Suppressor macrophage treated with lipopolysaccharide for 1 hour (primary cell): ENCODE measurements around the gene ZDHHC24.
"Not testable (repeated sequence)": the region's sequence is repeated elsewhere in the genome, so short reads cannot be mapped to it uniquely, and the experiment has no call there.

Experiments
- DNase-seq, 3 donors: peaks; one replicate each; pipeline ENCODE4 v3.0.0-alpha.2; 2020 to 2022

The ZDHHC24 gene

DNA sequence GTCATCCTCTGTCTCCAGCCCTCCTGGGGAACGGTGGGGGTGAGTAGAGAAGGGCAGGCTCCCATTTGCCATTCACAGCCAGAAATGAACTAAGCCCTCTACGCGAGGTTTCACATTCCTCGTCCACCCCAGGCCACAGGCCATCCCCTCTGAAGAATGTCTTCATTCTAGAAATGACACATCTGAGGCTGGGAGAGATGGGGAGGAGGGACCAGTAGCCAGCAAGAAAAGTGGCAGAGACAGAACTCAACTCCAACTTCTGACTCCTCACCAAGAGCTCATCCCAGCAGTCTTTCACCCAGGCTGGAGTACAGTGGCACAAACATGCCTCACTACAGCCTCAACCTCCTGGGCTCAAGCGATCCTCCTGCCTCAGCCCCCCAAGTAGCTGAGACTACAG lies 19.1 kb upstream of the ZDHHC24 start:
- no peak for DNase-seq

DNA sequence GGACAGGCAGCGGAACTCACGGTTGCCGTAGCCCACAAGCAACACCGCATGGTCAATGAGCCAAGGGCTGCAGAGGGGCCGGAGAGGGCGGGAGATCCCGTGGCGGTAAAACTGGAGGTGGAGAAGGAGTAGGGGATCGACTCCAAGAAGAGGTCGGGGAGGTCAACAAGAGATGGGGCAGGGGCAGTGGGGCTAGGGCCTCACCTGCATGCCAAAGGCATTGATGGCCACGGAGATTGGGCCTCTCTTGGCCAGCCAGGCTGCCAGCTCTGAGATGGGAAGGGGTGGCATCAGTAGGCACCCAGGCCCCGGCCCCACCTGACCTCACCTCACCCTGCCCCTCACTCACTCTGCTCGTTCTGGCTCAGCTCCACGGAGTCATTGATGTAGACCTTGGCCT lies 18.7 kb upstream of the ZDHHC24 start:
- DNase-seq = no peak

DNA sequence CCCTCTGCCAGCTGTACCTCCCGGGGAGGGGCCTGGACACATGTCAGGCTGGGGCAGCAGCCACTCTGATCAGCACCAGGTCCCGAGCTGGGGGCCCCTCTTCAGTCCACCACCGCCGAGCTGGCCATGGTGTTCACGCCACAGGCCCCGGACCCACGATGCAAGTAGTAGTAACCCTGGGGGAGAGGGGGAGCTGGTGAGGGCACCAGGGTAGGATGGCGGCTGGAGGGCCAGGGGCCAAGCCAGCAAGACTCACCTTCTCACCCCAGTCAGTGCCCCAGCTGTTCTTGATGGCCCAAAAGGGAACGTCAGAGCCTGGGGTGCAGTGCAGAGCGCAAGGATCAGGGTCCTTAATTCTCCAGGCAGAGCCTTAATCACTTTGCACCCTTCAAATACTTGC lies 18.0 kb upstream of the ZDHHC24 start:
- DNase-seq = no peak

DNA sequence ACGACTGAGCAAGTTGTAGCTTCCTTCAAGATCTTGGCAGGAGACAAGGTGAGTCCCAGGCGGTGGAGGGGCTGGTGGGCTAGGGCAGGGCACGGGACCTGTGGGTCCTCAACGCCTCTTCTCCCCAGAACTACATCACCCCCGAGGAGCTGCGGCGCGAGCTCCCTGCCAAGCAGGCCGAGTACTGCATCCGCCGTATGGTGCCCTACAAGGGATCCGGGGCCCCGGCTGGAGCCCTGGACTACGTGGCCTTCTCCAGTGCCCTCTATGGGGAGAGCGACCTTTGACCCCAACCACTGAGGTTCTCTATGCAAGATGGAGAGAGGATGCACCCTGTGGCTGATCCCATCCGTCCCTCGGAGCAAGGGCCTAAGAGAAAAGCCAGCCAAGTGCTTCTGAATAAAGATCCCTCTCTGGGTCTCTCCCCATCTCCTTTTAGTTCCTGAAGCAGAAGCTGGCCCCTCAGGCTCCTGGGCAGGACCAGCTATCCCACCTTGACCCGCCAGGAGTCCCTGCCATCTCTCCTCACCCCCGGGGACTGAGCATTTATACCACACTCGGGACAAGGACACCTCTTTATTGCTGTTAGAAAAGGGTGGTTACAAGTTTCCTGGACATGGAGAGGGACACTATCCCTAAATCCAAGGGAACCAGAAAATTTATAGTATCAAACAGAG lies 17.2 kb upstream of the ZDHHC24 start:
- DNase-seq = no peak

DNA sequence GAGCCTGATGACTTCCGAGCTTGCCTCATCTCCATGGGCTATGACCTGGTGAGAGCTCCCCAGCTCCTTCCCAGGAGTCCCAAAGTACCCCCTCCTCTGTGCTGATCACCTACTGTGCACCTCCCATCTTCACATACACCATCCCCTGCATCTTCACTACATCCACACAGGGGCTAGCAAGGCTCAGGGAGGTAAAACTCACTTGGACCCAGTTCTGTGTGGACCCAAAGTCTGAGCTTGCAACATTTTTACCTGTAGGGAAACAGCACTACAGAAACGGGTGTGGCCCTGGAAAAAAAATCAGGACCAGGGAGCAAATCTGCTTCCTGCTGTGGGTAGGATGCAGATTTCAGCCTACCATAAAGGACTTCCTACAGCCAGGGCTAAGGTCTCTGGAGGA lies 16.4 kb upstream of the ZDHHC24 start:
- DNase-seq = no peak

DNA sequence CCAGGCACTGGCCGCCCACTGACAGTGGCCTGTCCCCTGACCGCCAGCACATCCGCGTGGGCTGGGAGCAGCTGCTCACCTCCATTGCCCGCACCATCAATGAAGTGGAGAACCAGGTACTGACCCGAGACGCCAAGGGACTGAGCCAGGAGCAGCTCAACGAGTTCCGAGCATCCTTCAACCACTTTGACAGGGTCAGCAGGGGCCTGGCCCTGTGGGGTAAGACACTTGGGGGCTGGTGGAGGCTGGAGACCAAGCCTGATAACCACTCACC lies 16.1 kb upstream of the ZDHHC24 start:
- DNase-seq = no peak

DNA sequence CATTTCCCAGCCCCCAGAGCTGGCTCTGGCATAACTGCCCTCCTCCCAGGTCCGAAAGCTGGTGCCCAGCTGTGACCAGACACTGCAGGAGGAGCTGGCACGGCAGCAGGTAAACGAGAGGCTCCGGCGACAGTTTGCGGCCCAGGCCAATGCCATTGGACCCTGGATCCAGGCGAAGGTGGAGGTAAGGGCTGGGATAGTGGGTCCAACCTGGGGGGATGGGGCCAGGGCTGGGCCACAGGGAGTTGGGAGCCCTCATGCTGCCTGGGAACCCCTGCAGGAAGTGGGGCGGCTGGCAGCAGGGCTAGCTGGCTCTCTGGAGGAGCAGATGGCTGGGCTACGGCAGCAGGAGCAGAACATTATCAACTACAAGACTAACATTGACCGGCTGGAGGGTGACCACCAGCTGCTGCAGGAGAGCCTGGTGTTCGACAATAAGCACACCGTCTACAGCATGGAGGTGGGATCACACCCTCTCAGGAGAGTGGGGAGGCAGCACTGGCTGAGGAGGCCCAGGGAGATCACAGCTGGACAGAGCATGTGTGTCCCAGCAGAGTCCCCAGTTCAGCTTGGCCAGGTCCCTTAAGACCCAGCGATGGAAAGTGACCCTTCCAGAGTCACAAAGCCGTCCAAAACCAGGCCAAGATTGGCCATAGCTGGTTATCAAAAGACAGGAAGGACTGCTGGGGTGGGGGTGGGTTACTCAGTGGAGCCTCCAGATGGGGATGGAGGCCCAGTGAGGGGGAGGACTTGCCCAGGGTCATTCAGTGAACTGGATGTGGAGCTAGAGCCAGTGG lies 15.5 kb upstream of the ZDHHC24 start:
- no peak for DNase-seq

DNA sequence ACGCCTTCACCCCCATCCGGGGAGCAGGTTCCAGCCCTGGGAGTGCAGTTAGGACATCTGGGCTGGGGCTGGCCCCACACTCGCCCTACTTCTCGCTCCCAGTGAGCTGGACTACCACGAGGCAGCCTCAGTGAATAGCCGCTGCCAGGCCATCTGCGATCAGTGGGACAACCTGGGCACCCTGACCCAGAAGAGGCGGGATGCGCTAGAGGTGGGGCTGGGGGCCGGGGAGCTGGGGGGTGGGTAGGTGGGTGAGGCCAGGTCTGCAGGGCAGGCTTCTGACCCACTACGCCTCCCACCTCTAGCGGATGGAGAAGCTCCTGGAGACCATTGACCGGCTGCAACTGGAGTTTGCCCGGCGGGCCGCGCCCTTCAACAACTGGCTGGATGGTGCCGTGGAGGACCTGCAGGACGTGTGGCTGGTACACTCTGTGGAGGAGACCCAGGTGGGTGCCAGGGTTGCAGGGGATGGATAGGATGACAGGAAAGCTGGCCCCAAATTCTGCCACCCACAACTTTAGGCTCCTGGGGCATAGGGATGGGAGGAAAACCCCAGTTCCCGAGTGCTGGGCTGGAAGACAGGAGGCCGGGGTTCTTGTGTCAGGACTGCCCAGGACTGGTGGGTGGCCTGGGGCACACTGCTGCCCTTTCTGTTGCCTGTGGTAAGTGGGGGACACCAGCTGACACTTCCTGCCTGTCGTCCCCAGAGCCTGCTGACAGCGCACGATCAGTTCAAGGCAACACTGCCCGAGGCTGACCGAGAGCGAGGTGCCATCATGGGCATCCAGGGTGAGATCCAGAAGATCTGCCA lies 14.2 kb upstream of the ZDHHC24 start:
- DNase-seq = no peak

DNA sequence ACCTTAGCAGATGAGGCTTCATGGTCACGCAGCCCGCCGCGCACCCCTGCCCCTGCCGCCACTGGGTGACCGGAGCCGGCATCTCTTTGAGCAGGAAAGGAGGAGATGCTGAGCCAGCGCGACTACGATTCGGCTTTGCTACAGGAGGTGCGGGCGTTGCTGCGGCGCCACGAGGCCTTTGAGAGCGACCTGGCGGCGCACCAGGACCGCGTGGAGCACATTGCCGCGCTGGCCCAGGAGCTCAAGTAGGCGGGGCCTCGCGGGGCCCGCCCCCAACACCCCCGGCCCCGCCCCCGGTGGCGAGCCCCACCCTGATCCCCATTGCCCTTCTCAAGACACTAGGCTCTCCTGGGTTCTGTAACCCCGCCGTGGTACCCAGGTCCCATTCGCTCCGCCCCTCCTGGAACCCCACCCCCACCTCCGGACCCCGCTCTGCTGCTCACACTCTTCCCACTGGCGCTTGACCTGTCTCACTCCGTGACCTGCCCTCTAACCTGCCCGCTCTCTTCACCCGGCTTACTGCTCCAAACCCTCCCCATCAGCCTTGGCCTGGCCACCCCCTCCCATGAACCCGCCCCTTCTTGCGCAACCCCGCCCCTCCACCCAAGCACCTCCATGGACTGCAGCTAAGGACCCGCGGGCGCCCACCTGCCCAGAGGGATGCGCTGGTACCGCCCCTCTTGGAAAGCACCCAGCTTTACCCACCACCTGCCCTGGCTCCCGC lies 13.5 kb upstream of the ZDHHC24 start:
- DNase-seq = peak in 1 of 3 donors; percentile 26

DNA sequence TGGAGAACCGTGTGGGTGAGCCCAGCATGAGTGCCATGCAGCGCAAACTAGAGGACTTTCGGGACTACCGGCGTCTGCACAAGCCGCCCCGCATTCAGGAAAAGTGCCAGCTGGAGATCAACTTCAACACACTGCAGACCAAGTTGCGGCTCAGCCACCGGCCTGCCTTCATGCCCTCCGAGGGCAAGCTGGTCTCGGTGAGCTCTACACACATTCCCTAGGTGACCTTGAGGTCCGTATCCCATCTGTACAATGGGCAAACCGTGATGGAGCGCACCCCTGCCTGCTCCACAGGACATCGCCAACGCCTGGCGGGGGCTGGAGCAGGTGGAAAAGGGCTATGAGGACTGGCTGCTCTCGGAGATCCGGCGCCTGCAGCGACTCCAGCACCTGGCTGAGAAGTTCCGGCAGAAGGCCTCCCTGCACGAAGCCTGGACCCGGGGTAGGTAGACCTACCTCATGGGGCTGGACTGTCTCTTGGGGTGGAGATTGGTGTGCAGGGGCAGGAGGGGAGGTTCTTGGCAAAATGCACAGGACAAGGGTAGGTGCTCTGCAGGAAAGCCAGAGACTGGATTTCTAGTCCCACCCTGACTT lies 12.0 kb upstream of the ZDHHC24 start:
- DNase-seq = no peak

DNA sequence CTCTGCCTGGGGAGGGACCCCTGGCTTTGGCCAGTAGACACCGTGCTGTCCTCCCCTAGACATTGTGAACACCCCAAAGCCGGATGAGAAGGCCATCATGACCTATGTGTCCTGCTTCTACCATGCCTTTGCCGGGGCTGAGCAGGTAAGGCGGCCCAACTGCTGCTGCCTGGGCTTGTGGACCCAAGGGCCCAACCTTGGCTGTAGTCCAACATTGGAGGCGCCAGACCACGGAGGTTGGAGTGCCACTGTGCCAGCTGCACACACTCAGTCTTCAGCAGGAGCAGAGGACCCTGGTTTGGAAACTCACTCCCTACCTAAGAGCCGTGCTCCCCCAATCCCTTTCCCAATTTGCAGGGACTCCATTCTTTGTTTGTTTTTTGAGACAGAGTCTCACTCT lies 10.2 kb upstream of the ZDHHC24 start:
- DNase-seq = no peak

DNA sequence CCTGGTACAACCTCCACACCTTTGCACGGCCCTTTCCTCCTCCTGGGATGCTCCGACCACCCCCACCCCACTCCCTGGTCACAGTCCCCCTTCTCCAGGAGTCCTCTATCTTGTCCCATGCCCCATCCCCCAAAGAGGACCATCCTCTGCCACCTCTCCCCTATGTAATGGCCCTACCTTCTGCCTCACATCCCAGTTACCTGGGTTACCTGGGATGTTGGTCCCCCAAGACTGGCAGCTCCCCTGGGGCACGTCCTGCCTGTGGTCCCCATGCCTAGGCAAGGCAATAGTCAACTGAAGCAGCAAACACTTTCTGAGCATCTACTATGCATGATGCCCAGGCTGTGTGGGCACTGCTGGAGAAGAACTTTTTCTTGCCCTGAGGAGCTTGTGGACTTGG lies 9.6 kb upstream of the ZDHHC24 start:
- DNase-seq = no peak

DNA sequence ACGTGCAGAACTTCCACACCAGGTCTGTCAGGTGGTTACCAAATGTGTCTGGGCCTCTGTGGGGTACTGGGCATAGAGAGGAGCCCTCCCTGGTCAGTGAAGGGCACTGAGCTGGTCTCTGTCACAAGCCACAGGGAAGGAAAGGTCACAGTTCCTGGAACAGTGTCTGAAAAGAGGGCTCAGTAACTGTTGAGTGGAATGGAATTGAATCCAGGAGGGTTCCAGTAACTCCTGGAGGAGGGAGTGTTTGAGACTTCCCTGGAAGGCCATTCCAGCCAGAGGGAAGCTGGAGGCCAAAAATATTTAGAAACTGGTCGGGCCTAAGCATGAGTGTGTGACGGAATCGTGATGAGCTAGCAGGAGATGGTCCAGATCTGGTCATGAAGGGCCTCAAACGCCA lies 8.8 kb upstream of the ZDHHC24 start:
- DNase-seq = no peak

DNA sequence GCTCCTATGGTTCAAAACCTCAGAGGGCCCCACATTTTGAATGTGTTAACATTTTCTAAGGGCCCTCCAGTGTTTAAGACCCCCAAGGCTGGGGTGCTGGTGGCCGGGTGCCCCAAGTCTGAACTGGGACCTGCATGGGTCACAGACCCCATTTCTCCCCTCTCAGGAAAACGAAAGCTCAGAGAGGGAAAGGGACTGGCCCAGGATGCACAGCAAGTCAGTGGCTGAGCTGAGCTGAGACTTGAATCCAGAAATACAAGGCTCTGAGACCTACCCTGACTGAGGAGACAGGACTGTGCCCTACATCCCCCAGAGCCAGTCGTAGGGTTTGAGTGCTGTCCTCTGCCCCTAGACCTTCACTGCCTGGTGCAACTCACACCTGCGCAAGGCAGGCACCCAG lies 5.0 kb upstream of the ZDHHC24 start:
- no peak for DNase-seq

DNA sequence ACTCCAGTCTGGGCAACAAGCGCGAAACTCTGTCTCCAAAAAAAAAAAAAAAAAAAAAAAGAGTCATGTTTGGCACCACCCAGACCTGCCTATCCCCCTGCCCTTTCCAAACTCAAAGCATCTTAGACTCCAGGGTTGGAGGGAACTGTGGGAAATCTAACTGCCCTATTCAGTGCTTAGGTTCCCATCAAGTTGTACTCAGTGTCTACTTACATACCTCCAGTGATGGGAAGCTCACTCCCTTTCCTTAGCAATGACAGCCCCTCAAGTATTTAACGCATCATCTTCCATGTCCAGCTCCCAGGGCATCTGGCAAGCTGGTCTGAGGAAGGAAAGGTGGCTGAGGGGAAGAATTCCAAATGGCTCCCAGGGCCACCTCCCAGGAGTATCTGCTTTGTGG lies 3.8 kb upstream of the ZDHHC24 start:
- no peak for DNase-seq

DNA sequence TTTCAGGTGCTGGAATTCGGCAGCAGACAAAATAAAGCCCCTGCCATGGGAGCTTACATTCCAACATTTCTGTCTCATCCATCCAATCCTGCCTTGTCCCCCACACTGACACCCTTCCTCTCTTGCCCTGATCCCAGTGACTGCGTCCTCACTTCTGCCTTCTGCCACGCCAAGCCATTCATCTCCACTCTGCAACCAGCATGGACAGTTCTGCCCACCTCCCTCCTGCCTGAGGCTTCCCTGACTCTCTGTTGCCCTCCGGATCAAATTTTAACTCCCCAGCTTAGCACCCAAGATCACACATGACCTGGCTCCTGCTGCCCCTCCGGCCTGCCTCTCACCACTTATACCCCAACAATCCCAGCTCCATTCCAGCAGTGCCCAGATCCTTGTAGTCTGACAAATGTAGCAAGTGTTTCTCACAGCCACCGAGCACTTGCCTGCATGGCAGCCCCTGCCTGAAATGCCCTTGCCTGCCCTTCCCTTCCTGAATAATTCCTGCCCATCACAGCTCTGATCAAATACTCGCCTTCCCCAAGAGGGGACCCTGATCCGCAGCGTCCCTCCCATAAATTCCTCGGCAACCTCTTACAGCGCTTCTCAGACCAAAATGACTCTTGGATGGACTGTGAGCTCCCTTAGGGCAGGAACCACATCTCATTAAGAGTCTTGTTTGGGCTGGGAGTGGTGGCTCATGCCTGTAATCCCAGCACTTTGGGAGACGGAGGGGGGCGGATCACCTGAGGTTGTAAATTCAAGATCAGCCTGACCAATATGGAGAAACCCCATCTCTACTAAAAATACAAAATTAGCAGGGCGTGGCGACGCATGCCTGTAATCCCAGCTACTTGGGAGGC lies 3.2 kb upstream of the ZDHHC24 start:
- DNase-seq = no peak

DNA sequence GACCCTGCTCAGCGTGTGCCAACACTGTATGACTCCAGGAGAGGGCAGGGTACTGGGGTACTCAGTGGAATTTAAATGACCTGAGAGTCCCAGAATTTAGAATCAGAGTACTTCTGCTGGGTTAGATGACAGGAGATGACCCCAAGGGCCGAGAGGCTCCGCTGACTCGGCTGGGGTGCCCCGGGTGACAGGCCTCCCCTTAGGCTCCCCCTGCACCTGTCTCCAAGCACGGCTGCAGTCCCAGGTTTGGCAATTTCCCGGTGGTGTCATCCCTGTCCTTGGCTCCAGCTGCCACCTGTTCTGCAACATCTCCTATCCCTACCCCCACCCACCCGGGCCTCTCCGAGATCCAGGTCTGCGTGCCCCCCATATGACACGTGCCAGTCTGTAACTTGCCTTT lies 2.2 kb upstream of the ZDHHC24 start:
- DNase-seq = no peak

DNA sequence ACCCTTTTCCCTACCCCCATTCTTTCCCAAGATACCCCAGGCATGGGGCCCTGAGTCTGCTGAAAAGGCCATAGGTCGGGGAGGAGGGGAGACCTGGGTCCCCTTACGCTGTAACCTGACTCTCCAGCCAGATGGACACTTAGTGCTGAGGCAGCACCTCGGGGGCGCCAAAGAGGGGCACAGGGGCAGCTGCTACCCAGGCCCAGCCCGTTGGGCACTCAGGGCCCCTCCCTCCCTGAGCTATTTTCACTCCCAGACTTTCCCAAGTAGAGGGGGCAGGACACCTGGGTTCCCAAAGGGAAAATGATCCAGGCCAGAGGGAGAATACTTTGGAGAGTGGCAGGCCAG lies 1.8 kb upstream of the ZDHHC24 start:
- DNase-seq = no peak

DNA sequence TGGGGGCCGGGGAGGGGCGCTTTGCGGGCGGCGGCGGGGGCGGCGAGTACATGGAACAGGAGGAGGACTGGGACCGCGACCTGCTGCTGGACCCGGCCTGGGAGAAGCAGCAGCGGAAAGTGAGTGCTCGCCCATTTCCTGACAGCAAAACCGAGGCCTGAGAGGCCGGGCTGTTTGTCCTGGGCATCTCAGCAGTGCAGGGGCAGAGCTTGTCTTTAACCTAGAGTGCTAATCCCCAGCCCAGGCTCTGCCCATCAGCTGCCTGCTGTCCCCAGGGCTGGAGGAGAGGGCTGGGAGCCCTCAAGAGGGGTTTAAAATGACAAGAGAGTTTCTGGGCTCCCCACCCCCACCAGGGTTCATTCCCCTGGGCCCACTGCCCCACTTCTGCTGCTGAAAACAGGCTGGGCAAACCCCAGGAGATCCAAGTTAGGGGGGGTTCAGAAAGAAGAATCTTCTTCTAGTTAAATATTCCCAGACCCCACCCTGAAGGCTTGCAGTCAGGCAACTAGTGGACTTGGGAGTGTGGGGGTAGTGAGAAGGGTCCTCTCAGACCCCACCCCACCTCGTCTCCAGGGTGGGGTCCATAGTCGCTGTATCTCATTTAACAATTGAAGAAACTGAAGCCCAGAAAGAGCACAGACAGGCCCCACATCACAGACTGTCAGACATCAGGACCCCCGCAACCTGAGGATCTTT lies 1.3 kb upstream of the ZDHHC24 start:
- no peak for DNase-seq

DNA sequence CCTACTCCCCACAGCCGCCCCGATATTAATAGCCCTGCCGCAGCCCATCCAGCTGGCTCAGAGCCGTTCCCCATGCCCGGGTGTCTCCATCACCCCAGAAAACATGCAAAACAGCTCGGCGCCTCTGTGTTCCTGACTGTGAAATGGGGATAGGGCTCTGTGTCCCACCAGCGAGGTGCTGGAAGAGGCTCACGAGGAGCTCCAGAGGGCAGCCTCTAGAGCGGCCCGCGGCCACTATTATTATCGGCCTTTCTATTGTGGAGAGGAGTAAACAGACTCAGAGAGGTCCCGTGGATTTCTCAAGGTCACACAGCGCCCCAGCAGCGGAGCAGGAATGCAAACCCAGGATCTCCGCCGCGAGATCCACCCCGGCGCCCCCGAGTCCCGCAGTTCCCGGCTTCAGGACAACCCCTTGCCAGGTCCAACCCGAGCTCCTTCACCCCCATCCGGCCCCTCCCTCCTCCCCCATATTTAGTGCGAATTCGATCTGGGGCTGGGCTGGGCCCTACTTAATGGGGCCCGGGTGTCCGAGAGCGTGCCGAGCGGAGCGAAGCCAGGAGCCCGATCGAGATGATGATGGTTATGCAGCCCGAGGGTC lies 619 bp upstream of the ZDHHC24 start, which contains the start of gene ACTN3:
Gene ACTN3, plus strand, starts transcription at position 536 of the 598 bp plus-strand sequence. Its CDS starts 35 bp downstream, at position 571.
- no peak for DNase-seq

DNA sequence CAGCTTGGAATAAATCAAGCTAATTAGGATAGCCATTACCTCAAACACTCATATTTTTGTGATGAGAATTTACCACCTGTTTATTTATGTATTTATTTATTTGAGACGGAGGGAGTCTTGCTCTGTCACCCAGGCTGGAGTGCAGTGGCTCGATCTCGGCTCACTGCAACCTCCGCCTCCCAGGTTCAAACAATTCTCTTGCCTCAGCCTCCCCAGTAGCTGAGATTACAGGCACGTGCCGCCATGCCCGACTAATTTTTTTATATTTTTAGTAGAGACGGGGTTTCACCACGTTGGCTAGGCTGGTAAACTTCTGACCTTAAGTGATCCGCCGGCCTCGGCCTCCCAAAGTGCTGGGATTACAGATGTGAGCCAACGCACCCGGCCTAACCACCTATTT lies 896 bp downstream of the ZDHHC24 start:
- DNase-seq = not testable (repeated sequence)
